GM19467 (cell line): ENCODE data around the gene CSMD2.

Source experiments
- ATAC-seq: cut with Tn5 transposase; IDR thresholded peaks from one replicate; pipeline ENCODE4 v1.9.1; 2021; ENCODE audit warnings: mild to moderate bottlenecking, moderate library complexity; ENCODE audit not compliant: unreplicated experiment

Gene CSMD2

DNA sequence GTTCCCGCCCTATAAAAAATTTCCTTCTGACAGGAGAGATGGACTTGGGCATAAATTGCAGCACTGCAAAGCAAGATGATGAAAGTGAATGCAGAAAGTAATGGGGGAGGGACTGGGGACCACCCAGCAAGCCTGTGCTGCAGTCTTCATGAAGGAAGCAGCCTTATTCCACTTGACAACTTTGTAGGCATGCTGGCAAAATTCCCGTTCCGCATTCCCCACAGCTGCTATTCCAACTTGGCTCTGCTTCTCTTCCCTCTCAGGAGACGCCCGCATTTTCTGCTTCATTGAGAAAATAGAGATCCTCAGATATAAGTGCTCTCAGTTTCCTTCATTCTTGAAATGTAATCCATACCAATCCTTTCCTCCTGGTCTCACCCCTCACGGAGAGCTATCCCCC is 298.7 kb downstream of the CSMD2 start:
- ATAC-seq = no peak

- no peak for ATAC-seq
Measured at GRCh38 chr1:33864460-33865389, 300.3 kb downstream of the CSMD2 start.

DNA sequence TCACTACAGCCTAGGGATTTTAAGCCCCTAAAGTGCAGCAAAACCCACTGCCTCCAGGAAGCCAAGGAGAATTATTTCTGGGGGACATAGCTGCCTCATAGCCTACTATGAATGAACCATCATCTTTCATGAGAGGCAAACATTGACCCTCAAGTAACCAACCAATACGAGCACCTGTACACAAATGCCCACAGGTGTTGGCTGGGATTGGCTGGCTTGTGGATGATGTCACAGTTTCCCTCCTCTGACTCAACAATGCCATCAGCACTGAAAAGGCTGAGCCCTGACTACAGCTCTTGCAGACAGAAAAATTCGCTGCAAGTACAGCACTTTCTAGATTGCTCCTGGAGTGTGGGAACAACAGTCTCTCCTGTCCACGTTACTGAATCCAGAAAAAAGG is 301.3 kb downstream of the CSMD2 start, which contains the start of gene HMGB4:
Gene HMGB4, plus strand, starts transcription at position 301 of the 400 bp plus-strand sequence. CDS start 113 bp downstream, outside the sequence.
- ATAC-seq = no peak

DNA sequence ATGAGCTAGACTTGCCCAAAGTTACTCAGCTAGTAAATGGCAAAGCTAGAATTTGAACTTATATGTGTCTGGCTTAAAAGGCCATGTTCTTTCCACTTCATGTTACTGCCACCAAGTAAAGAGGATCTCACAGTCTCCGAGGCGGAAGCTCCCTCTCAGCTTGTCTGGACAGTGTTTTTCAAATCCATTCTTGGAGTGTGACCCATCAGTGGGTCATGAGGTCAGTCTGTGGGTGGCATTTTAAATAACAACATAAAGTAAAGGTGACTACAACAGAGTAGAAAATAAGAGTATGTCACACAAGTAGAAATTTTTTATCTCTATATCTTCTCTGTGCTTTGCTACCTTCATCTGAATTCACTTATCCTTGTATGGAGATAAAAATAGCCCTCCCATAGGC is 304.4 kb downstream of the CSMD2 start:
- ATAC-seq = no peak

DNA sequence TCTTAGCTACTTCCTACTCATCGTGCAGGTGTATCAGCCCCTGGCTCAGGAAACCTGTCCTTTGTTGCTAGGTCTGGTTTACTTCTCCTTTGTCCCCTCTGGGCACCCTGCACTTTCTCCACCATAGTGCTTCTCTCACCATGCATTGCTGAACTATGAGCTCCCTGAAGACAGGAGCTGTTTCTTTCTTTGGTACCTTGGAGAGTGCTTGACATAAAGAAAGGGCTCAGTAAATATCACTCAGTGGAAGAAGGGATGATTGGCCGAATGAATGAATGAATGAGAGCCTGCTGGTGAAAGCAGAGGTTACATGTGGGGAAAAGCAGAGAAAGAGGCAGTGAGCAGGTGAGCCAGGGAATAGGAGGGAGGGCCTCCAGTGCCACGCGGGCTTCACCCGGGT is 310.9 kb downstream of the CSMD2 start:
- no peak for ATAC-seq

DNA sequence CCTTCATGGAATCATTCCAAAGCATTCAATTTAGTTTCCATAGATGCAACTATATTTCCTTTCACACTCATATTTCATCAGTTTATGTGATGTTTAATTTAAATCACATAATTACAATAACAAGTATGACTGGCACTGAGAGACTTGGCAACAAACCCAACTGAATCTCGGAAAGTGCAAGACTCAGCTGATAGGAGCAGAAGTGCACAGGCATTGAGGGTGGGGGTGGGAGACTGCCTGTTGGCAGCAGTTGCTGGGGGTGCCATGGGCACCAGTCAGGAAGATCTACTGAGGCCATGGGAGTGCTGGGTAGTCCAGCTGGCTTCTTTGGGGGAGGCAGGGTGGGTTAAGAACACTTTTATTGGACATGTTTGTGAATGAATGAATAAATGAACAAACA is 311.6 kb downstream of the CSMD2 start:
- ATAC-seq = no peak

DNA sequence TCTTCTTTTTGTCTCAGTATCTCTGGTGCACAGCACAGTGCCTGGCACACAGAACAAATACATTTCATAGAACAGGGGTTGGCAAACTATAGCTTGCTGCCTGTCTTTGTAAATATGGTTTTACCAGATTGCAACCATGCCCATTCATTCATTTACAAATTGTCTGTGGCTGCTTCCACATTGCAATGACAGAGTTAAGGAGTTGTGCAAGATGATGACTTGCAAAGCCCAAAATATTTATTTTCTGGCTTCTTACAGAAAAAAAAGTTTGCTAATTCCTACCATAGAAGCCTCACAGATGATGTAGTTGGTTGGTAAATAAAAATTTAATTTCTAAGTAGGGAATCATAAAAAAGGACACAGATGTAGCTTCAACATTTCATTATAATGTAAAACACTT is 312.3 kb downstream of the CSMD2 start:
- ATAC-seq = no peak

DNA sequence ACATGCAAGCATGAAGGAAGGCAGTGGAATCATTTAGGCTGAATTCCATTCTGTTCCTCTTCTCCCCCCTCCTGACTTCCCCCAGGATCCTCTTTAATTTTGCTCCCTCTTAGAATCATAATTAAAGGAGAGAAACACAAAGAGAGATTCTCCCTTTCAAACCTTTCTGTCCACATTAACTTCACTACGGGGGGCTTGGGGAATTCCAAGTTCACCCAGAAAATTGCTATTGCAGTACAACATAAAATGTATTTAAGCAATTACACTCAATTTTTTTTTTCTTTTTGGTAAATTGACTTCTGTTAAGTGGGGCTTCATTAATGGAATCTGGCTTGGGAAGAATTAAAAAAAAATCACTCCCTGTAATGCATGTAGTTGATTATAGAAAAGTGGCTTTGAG is 314.5 kb downstream of the CSMD2 start:
- no peak for ATAC-seq

GRCh38 chr1:33849211-33849610 is 315.8 kb downstream of the CSMD2 start:
- no peak for ATAC-seq

GRCh38 chr1:33848205-33848937 is 316.7 kb downstream of the CSMD2 start:
- no peak for ATAC-seq

- no peak for ATAC-seq
Measured at GRCh38 chr1:33846861-33847260, 318.2 kb downstream of the CSMD2 start.

DNA sequence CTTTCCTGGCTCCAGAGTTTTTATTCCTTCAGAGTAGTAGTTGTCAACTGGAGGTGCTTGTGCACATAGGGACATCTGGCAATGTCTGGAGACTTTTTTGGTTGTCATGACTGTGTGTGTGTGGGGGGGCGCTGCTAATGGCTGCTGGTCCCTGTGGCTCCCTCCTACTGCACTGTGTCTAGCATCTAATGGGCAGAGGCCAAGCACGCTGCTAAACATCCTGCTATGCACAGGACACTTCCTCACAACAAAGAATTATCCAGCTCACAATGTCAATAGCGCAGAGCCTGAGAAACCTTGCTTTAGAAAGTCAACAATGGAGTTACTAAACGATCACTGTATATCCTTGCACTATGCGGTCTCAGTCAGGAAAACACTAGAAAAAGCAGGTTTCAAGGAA is 320.9 kb downstream of the CSMD2 start:
- no peak for ATAC-seq

DNA sequence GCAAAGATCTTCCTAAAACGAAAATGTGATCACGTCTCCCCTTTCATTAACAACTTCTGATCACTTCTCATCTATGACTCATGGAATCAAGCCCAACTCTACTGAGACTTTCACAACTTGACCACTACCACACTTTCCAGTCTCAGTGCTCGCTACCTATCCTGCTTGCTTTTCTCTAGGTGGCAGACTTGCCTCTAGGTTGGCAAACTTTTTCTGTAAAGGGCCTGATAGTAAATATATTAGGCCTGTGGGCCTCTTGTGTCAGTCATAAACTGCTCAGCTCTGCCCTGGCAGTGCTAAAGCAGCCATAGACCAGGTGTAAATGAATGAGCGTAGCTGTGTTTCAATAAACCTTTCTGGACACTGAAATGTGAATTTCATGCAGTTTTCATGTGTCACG is 322.7 kb downstream of the CSMD2 start:
- ATAC-seq = no peak

GRCh38 chr1:33841494-33841893 is 323.5 kb downstream of the CSMD2 start:
- ATAC-seq = no peak

- ATAC-seq = no peak
Measured at GRCh38 chr1:33837635-33838034, 327.4 kb downstream of the CSMD2 start.

GRCh38 chr1:33836911-33837310 is 328.1 kb downstream of the CSMD2 start:
- no peak for ATAC-seq

DNA sequence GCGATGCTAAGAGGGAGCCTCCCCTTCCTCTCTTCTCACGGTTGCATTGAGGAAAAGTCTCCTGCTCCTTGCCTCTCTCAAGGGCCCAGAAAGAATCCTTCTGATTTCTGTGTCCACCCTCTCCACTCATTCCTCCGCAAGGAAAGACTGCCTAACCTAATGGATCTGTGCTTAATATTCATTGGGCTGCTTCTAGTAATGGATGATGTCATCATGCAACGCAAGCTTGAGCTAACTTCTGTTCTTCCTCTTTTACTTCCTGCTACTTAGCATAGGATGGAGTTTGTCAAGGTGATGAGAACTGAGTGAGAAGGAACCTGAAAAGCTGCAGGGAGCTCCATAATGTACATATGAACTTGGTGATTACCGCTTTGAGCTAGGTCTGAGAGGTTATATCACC is 336.4 kb downstream of the CSMD2 start:
- no peak for ATAC-seq

DNA sequence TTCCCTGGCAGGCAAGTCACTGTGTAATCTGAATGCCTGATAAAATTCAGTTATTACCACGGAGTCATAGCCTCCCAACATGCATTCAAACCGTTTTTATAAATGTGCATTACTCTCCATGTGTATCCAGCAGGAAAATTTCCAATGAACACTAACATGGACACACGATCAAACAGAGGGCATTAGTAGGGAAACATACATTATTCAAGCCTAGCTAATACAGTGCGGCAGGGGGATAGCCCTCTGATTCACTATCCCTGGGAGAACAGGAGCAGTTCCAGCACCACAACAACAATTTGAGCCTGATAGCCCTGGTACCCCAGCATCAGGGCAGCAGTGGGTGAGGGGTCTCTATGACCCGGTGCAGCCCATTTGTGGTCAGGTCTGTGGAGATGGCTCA is 337.0 kb downstream of the CSMD2 start:
- ATAC-seq = no peak

DNA sequence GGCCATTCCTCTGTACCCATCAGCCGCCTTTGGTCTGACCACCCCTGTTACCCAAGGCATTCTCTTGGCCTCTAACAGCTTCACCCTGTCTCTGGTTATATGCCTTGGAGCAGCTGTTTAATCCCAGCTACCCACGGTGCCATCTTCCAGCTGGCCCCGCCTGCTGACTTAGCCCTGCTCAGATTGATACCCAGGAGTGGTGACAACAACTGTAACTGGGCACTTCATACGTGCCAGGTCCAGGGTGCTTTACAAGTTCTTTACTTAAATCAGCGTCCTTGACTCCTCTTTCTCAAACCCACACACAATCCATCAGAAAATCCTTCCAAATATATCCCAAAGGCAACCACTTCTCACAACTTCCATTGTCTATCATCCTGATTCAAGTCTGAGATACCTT is 338.3 kb downstream of the CSMD2 start:
- ATAC-seq = no peak

- no peak for ATAC-seq
Measured at GRCh38 chr1:33826311-33826710, 338.7 kb downstream of the CSMD2 start.

DNA sequence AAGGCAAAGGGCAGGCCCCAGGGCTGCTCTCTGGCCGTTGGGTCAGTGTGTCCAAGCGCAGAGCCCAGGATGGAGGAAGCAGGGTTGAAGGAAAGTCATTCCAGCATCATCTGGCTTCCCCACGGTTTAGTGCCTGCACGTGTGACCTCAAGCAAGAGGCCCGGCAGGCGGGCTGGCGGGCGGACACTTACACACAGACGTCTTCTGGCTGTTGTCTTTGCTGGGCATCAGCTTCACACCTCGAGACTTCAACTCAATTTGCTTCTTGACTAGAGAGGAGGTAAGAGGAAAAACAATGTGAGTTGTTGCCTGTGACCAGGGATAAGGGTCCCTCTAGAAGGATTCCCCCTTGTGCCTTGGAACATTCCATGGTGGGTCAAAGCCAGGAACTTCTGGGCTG is 339.5 kb downstream of the CSMD2 start:
- ATAC-seq = no peak

DNA sequence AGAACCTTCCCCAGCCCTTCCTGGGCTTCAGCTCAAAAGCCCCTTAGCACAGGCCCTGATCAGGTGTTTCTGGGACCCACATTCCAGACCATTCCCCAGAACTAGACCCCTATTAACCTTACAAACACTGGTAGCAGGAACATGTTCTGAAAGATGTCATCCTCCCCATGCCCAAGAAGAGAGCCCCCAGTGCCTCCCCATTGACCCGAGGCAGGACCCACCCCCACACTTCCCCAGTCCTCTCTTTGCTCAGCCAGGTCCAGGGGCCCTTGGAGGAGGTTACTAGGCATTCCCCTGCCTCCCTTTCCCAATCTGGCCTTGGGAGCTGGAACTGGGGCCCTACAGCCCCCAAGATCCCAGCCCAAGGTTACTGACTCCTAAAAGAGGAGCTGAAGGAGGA is 340.1 kb downstream of the CSMD2 start:
- ATAC-seq = no peak
